HuH-7.5 (cell line): ENCODE data around the gene PARD3B.

Experiments
- DNase-seq: peaks from one replicate; pipeline ENCODE4 v3.0.0; 2011; ENCODE audit warnings: low spot score

The PARD3B gene

GRCh38 chr2:205568620-205569019 is 1023.3 kb downstream of the PARD3B start:
- no peak for DNase-seq

GRCh38 chr2:205570648-205571047 is 1025.4 kb downstream of the PARD3B start:
- DNase-seq, result no peak

- DNase-seq, result no peak
Observed at GRCh38 chr2:205571360-205571959, 1026.2 kb downstream of the PARD3B start.

- DNase-seq, result no peak
Observed at GRCh38 chr2:205574001-205574400, 1028.7 kb downstream of the PARD3B start.

GRCh38 chr2:205579335-205579734 is 1034.1 kb downstream of the PARD3B start:
- DNase-seq, result no peak

GRCh38 chr2:205580212-205580987 is 1035.1 kb downstream of the PARD3B start:
- DNase-seq, result no peak

- DNase-seq, result no peak
Observed at GRCh38 chr2:205582366-205582765, 1037.1 kb downstream of the PARD3B start.

- no peak for DNase-seq
Observed at GRCh38 chr2:205585449-205586383, 1040.4 kb downstream of the PARD3B start.

GRCh38 chr2:205586626-205587025 is 1041.4 kb downstream of the PARD3B start:
- DNase-seq, result no peak

- no peak for DNase-seq
Observed at GRCh38 chr2:205589479-205589878, 1044.2 kb downstream of the PARD3B start.

GRCh38 chr2:205590759-205591158 is 1045.5 kb downstream of the PARD3B start:
- DNase-seq, result no peak

- DNase-seq, result no peak
Observed at GRCh38 chr2:205593891-205594290, 1048.6 kb downstream of the PARD3B start.

- no peak for DNase-seq
Observed at GRCh38 chr2:205596581-205596980, 1051.3 kb downstream of the PARD3B start.

GRCh38 chr2:205605638-205606304 is 1060.5 kb downstream of the PARD3B start:
- DNase-seq, result no peak

- no peak for DNase-seq
Observed at GRCh38 chr2:205607146-205607545, 1061.9 kb downstream of the PARD3B start.

- no peak for DNase-seq
Observed at GRCh38 chr2:205609113-205609512, 1063.8 kb downstream of the PARD3B start.

- DNase-seq, result no peak
Observed at GRCh38 chr2:205610437-205610836, 1065.2 kb downstream of the PARD3B start.

- DNase-seq, result no peak
Observed at GRCh38 chr2:205612636-205613035, 1067.4 kb downstream of the PARD3B start.

- DNase-seq, result no peak
Observed at GRCh38 chr2:205613970-205614559, 1068.8 kb downstream of the PARD3B start.

GRCh38 chr2:205614965-205615364 is 1069.7 kb downstream of the PARD3B start:
- DNase-seq, result no peak

- no peak for DNase-seq
Observed at GRCh38 chr2:205617905-205618304, 1072.6 kb downstream of the PARD3B start.

GRCh38 chr2:205619600-205619999 is 1074.3 kb downstream of the PARD3B start:
- no peak for DNase-seq
